GM18526 (cell line): ENCODE data around the gene ZSCAN21.

Experiments used
- POLR2A ChIP-seq: IDR thresholded peaks from 3 replicates; pipeline ENCODE4 v1.6.1; 2011; ENCODE audit not compliant: insufficient read length; ENCODE audit errors: extremely low read depth

Gene ZSCAN21

DNA sequence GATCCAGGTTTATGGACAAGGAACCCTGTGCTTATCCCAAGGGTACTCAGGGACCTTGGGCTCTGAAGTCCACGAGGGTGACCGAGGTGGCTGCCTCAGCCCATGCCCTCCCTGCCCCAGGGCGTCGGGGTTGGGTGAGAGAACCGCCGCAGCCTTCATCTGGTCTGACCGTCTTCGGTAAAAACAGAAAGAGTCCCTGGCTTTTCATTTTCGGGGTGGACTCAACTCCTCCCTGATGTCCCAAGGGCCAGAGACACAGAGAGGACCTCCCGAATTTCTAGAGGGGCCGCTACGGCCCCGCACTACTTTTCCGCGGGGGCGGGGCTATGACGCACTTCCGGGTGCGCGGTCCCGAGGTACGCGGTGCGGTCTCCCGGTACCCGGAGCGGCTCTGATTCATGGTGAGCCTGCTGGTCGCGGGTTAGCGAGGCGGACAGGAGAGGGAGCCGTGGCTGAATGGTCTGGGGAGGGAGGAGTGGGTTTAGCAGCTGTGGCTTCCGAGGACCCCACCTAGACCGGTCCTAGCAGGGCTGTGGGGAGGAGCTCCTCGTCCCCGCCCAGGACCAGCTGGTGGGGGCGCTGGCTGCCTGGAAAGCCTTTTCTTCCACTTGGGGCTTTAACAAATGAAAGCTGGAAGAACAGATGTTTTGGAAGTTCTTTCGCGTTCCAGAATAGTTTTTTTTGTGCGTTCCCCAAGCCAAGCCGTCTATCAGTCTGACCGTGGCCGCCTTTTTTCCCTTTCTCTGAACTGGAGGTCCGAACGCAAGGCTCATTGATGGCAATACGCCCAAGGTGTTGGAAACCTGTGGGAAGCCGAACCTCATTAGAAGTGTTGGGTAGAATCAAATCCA is at the start of gene ZSCAN21:
TSS of gene ZSCAN21 (plus strand) at position 334 of the 851 bp plus-strand sequence. CDS start 7,233 bp downstream, outside the sequence.
- TF ChIP-seq POLR2A = peak; percentile 80

DNA sequence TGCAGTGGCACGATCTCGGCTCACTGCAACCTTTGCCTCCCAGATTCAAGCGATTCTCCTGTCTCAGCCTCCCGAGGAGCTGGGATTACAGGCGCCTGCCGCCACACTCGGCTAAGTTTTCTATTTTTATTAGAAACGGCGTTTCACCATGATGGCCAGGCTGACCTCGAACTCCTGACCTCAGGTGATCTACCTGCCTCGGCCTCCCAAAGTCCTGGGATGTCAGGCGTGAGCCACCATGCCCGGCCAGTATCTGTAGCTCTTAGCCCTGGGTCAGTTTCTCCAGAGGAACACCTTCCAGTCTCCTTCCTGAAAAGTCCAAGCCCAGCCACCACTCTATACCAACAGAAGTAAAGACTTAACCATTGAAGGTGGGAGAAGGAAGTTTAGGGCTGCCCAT is 49.3 kb upstream of the ZSCAN21 start:
- no peak for TF ChIP-seq POLR2A

DNA sequence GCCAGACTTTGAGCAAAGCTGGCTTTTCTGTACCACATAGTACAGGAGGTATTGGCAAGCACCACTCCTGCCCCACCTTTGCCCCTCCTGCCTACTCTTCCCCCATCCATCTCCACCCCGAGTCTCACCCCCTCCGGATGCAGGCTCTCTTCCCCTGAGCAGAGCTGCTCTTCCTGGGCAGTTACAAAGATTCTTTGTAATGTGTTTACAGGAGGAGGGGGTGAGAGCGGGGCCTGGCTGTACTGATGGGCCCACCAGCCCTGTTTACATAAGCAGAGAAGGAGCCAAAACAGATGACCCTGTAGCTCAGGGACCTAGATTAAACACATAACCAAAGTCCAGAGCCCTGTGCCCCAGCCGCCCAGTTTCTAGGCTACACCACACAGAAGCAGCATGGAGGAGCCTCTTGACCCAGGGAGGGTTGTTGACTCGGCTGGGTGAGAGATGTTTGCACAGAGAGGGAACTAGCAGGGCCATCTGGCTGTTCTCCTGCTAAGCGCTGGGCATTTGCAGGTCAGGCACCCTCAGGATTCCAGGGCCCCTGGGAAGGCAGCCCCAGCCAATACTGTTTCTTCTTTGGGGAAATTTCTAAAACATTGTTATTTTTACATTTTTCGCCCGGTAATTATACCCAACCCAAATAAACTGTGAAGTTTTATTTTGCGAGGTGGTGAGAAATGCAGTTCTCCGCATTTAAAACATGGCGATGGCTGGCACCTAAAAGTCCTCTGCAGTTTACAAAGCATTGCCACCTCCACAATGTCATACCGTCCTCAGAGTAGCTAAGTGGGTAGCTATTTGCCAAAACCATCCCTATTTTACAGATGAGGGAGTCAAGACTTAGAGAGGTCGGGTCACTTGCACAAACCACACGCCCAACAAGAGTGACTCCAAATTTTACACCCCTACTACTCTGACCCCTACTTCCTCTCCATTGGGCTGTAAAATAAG is 45.6 kb upstream of the ZSCAN21 start:
- no peak for TF ChIP-seq POLR2A

DNA sequence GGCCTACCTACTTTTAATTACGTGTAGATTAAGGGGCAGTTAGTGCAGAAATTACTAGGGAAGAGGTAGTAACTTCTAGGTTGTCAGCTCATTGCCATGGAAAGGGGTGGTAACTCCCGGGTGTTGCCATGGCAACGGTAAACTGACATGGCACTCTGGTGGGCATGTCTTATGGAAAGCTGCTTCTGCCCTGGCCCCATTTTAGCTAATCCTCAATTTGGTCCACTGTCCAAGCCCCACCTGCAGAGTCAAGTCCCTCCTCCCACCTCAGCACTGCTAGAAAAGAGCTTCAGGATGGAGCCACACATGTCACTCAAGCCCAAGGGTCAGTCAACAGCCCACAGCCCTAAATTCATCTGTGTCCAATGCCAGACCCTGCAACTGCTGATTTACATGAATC is 41.7 kb upstream of the ZSCAN21 start:
- TF ChIP-seq POLR2A = no peak

DNA sequence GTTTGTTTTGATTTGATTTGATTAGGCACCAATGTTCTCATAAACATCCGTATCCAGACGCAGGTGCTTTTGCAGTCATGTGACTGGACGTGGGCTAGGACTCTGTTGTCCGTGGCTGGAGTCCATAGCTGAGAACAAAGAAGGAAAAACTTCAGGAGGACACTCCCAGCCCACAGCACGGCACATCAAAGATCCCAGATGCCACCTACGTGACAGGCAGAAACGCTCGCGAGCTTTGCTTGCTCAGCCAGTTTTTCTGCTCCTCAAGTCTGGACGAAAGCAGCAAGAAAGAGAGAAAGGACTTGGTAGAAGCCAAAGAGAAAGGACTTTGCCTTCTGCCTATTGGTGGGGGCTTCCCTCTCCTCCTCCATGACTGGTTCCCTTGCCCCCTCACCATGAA is 41.0 kb upstream of the ZSCAN21 start:
- no peak for TF ChIP-seq POLR2A

DNA sequence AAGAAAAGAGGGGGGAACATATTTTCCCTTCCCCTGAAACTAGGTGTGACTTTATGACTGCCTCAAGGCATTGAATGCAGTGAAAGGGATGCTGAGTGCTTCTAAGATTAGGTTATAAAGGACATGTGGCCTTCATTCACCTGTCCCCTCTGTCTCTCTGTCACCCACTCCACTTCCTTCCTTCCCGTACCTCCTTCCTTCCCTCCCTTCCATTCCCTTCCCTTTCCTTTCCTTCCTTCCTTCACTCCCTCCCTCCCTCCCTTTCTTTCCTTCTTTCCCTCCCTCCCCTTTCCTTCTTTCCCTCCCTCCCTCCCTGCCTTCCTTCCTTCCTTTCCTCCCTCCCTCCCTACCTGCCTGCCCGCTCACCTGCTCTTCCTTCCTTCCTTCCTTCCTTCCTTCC is 38.7 kb upstream of the ZSCAN21 start:
- TF ChIP-seq POLR2A = no peak

DNA sequence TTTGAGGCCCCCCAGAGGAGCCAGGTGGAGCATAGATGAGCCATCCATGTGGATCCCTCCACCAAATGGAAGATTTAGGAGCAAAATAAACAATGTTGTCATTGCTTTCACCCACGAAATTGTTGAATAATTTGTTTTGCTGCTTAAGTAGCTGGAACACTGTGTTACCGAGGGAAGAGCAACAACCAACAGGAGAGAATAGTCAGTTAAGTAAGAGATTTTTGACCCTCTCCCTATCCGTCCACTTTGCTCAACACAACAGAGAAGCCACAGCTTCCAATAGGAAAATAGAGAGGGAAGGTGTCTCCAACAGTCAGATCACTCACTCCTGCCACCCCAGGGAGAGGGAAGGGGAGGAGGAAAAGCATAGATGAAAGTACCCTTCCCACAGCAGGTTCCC is 38.1 kb upstream of the ZSCAN21 start:
- no peak for TF ChIP-seq POLR2A

DNA sequence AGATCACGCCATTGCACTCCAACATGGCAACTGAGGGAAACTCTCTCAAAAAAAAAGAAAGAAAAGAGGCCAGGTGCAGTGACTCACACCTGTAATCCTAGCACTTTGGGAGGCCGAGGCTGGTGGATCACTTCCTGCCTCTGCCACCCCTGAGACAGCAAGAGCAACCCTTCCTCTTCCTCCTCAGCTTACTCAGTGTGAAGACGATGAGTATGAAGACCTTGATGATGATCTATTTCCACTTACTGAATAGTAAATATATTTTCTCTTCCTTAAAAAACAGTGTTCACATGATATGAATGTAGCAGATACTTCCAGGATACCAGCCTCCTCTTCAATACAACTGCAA is 36.3 kb upstream of the ZSCAN21 start:
- TF ChIP-seq POLR2A = no peak

DNA sequence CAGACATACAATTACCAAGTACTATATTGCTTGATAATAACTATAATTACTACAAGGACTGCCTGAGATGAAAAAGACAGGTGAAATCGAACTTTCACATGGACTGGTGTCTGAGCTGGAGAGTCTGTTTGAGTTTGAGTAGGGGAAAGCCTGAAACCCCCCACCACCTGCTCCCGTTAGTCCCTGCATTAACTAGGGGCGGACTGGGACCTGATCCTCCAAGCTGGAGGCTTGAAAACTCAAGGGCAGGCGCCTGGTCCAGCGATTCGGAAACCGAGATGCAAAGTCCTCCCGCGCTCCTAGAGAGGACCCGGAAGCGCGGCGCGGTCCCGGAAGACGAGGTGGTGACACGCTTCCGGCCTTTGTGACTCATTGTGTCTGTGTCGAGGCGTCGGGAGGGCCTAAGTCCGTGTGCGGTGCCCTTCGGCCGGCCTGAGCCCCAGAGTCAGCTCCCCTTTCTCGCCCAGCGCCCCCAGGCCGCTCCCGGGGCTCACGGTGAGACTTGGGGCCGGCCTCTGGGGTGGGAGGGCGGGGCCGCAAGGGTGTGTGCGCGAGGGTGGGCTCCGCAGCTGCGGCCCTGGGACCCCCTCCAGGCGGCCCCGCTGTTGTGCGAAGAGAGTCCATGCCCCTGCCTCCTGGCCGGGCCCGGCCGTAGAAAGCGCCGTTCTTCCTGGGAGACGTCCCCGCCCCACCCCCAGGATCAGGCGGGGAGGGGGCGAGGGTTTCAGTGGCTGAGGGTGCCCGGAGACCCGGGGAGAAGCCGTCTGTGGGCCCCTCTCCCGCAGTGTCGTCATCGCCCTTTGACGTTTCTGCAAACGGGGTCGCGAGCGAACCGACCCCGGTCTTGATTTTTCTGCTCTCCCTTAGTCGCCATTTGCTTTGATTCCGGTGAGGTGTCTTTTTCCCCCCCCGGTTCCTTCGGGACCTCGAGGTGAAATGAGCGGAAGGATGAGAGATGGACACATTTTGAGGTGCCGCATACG is 34.1 kb upstream of the ZSCAN21 start, which contains the start of gene ZKSCAN1:
TSS of gene ZKSCAN1 (plus strand) at position 365 of the 983 bp plus-strand sequence. CDS start 7,911 bp downstream, outside the sequence.
- peak; percentile 95 for TF ChIP-seq POLR2A

DNA sequence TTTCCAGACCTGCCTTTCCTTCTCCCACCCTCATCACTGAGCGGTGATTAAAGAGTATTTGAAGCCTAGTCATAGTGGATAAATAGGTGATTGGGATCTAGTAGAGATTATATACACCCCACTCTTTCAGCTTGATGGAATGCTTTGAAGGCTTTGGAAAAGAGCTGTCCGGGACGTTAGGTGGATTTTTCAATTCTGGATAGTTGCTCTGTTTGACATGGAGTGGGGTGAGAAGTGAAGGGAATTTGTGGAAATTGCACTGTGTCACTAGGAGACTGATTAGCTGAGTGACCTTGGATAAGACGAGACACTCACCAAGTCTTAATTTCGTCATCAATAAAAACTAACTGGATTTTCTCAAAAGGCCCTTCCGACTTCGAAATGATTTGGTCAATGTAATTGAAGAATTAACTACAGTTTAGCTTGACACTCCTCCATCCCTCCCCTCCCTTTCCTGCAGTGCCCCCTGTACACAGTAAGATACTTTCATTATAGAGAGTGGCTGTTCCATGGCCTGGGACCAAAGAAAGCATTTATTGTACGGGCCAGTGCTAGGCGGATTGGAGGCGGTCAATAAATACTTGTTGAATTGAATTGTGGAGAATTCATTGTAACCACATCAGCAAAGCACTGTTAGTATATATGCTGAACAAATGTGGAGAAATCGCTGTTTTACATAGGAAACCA is 33.2 kb upstream of the ZSCAN21 start:
- TF ChIP-seq POLR2A = no peak

DNA sequence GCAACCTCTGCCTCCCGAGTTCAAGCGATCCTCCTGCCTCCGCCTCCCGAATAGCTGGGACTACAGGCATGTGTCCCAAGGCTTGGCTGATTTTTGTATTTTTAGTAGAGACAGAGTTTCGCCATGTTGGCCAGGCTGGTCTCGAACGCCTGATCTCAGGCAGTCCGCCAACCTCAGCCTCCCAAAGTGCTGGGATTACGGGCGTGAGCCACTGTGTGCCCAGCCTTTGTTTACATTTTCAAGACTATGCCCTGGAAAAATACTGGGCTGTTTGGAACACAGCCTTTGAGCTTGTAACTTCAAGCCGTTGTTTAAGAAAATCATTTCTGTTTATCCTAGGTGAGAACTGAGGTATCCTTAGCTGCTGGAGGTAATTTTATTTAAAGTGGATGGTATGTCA is 32.3 kb upstream of the ZSCAN21 start:
- TF ChIP-seq POLR2A = no peak

DNA sequence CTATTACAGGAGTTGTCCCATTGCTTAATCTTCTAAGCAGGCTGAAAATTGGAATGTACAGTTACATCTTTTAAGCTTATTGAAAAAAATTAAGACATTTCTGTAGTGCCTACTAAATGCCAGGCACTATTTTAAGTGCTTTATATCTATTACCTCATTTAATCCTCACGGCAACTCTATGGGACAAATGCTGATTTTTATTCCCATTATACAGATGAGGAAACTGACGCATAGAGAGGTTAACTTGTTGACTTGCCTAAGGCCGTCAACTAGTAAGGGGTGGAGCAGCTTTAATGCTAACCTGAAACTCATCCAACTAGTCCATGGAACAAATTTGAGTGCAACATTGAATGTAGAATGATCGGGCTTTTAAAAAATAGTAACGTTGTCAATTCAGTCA is 31.7 kb upstream of the ZSCAN21 start:
- no peak for TF ChIP-seq POLR2A

DNA sequence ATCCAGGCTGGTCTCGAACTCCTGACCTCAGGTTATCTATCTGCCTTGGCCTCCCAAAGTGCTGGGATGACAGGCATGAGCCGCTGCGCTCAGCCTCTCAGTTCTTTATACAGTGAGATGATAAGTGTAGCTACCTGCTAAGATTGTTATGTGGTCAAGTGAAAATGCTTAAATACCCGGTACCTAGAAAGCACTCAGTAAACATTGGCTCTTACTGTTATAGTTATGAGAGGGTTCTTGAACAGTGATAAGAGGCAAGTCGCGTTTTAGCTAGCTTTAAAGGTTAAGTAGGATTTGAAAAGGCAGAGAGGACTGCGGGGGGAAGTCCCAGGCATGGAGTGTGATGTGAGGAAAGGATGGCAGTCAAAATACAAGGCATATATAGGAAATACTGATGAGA is 29.7 kb upstream of the ZSCAN21 start:
- no peak for TF ChIP-seq POLR2A

DNA sequence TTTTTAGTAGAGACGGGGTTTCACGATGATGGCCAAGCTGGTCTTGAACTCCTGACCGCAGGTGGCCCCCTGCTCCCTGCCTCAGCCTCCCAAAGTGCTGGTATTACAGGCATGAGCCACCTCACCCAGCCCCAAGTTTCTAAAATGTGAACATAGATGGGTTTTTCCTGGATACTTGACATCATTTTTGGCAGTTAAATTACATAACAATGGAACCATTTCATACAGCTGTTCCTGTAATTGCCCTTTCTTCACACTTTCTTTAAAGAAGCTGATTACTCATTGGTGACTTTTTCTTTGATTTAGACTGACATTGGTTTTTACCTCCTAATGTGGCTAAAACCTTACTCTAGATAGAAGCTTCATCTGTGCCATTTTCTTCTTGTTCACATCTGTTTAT is 28.3 kb upstream of the ZSCAN21 start:
- TF ChIP-seq POLR2A = no peak

DNA sequence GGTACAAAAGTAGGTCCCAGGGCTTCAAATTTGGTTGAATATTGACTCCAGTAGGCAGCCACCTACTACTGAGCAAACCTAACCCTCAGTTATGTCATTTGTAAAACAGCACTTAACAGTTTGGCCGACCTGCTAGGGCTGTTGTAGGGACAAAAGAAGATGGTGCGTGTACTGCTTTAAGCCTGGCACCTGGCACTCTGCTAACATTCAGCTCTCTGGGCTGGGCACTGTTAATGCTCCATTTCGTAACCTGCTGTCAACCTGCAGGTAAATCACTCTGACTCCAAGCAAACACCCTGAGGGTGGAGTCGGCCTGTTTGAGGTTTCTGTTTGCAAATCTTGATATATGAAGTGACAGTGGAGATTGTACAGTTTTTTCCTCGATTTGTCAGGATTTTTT is 27.0 kb upstream of the ZSCAN21 start:
- no peak for TF ChIP-seq POLR2A

DNA sequence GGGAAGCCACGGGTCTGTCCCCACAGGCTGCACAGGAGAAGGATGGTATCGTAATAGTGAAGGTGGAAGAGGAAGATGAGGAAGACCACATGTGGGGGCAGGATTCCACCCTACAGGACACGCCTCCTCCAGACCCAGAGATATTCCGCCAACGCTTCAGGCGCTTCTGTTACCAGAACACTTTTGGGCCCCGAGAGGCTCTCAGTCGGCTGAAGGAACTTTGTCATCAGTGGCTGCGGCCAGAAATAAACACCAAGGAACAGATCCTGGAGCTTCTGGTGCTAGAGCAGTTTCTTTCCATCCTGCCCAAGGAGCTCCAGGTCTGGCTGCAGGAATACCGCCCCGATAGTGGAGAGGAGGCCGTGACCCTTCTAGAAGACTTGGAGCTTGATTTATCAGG is 26.0 kb upstream of the ZSCAN21 start:
- no peak for TF ChIP-seq POLR2A
